ENCODE results near the gene TEX10. TPM values are rescaled to one million over a fixed set of nuclear protein-coding genes. Genes with fewer than 3 reads are reported as not detected.

The TEX10 gene
- 43.5 TPM for total RNA-seq (ENCODE audit: unreplicated experiment)
- long read RNA-seq, transcript TEX10-201 (15 exons, 3,074 nt): major isoform, 18 of 26 reads
- long read RNA-seq, partial matches to known transcripts: 1 of 26 reads
- long read RNA-seq, other reads (novel, unspliced or antisense): 7 of 26 reads

DNA sequence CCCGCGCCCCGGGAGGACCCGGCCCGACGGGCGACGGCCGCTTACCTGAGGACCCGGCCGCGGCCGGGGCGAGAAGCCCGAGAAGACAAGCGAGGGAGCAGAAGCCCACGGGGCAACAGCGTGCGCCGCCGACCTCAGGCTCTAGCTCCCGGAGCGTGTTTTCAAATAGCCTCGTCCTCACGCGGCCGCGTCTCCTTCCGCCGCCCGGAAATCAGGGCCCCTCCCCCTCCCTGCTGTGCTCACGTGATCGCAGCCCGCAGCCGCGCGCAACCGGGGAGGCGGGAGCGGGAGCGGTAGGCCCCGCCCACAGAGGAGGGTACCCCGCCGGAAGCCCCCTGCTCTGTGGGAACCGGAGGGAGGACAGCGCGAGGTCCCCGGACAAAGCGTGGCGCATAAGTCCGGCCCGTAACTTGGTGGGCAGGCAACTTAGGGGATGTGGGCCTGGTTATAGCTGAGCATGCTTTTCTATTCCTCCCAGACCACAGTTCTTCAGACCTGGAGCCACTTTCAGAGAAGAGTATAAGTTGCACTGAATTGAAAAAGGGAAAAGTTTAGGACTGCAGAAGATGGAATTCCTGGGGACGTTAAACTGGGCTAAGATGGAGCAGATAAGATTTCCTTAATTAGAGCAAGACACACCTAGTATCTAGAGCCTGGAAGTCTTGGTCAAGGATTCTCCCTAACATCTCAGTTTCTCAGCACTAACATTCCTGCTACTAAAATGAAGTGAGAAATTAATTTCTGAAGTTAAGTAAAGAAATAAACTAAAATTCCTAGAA, at the start of gene TEX10:
Gene TEX10, minus strand, starts transcription at position 216 of the 779 bp plus-strand sequence. CDS start 3,579 bp downstream, outside the sequence.
- Mint-ChIP-seq H3K9me3 (ENCODE audit: unreplicated experiment) (no peaks in the 10 kb centered on the region), H3K36me3 (ENCODE audit: low read depth, unreplicated experiment) (peaks cover 16% of the 10 kb centered on the region), H3K27ac (ENCODE audit: unreplicated experiment) (peak within 1 kb of the TSS; percentile 93), H3K4me1 (ENCODE audit: unreplicated experiment) (peaks cover 38% of the 10 kb centered on the region), H3K27me3 (ENCODE audit: unreplicated experiment) (peaks cover 5% of the 10 kb centered on the region), H3K4me3 (ENCODE audit: unreplicated experiment) (peak within 1 kb of the TSS; percentile 98)
- TF ChIP-seq CTCF (IDR thresholded peaks at IDR 0.05; ENCODE audit: unreplicated experiment): no peak
- DNase-seq (ENCODE audit: low spot score): peak; percentile 93

DNA sequence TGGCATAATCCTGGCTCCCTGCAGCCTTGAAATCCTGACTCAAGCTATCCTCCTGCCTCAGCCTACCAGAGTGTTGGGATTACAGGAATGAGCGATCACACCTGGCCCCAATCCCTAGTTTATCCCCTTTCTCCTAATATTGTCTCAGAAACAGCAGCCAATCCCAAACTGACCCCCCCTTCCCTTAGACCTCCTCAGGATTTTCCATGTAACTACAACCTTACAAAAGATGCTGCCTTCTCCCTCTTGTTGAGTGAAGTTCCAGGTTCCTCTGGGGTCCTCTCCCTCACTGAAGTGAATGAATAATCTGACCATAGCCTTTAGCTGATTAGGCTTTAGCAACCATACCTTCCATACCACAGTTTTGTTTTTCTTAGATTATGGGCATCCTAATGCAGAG, 48.3 kb upstream of the TEX10 start:
- Mint-ChIP-seq H3K4me3 (ENCODE audit: unreplicated experiment) (no peak overlapping the region), H3K27me3 (ENCODE audit: unreplicated experiment) (no peaks in the 10 kb centered on the region), H3K36me3 (ENCODE audit: low read depth, unreplicated experiment) (no peaks in the 10 kb centered on the region), H3K27ac (ENCODE audit: unreplicated experiment) (no peak overlapping the region), H3K9me3 (ENCODE audit: unreplicated experiment) (no peaks in the 10 kb centered on the region), H3K4me1 (ENCODE audit: unreplicated experiment) (no peaks in the 10 kb centered on the region)
- TF ChIP-seq CTCF (IDR thresholded peaks at IDR 0.05; ENCODE audit: unreplicated experiment): no peak
- DNase-seq (ENCODE audit: low spot score): no peak

GRCh38 chr9:100397529-100398266, 45.0 kb upstream of the TEX10 start:
- no peak for DNase-seq (ENCODE audit: low spot score)
- H3K27me3 Mint-ChIP-seq (ENCODE audit: unreplicated experiment): no peaks in the 10 kb centered on the region
- no peak overlapping the region for H3K27ac Mint-ChIP-seq (ENCODE audit: unreplicated experiment)
- no peaks in the 10 kb centered on the region for H3K36me3 Mint-ChIP-seq (ENCODE audit: low read depth, unreplicated experiment)
- TF ChIP-seq CTCF (IDR thresholded peaks at IDR 0.05; ENCODE audit: unreplicated experiment): no peak
- no peaks in the 10 kb centered on the region for H3K9me3 Mint-ChIP-seq (ENCODE audit: unreplicated experiment)
- H3K4me1 Mint-ChIP-seq (ENCODE audit: unreplicated experiment): peaks cover 8% of the 10 kb centered on the region
- no peak overlapping the region for H3K4me3 Mint-ChIP-seq (ENCODE audit: unreplicated experiment)

GRCh38 chr9:100396769-100397168, 44.0 kb upstream of the TEX10 start:
- H3K27ac Mint-ChIP-seq (ENCODE audit: unreplicated experiment): no peak overlapping the region
- H3K9me3 Mint-ChIP-seq (ENCODE audit: unreplicated experiment): no peaks in the 10 kb centered on the region
- TF ChIP-seq CTCF (IDR thresholded peaks at IDR 0.05; ENCODE audit: unreplicated experiment): no peak
- no peaks in the 10 kb centered on the region for H3K27me3 Mint-ChIP-seq (ENCODE audit: unreplicated experiment)
- H3K36me3 Mint-ChIP-seq (ENCODE audit: low read depth, unreplicated experiment): peaks cover 2% of the 10 kb centered on the region
- DNase-seq (ENCODE audit: low spot score): no peak
- H3K4me1 Mint-ChIP-seq (ENCODE audit: unreplicated experiment): peaks cover 8% of the 10 kb centered on the region
- H3K4me3 Mint-ChIP-seq (ENCODE audit: unreplicated experiment): no peak overlapping the region

Data from endothelial cell (in vitro differentiated cells).